Measurements from ENCODE around the gene FER. TPM values are rescaled to one million over a fixed set of nuclear protein-coding genes. Genes with fewer than 3 reads are reported as not detected.

Gene FER
- total and polyA plus RNA-seq, 10 of the 15 experiments (the other 5 are each of a cell fraction or from before 2014, with no cell fraction given): 4.4 to 19.1 (median 9.6) TPM

DNA sequence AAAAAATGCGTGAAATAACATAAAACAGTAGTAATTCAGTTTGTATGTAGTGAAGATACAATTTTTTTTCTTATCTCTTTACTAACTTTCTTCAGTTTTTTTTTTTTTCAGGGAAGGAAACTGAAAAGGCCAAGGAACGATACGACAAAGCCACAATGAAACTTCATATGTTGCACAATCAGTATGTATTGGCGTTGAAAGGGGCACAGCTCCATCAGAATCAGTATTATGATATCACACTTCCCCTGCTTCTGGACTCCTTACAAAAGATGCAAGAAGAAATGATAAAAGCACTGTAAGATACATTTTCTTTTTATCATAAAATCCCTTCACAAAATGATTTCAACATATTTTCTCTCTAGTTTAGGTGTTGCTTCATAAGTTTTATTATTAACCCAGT, 120.0 kb downstream of the FER start (continued):
- no peak for TF ChIP-seq CBX5 (IDR thresholded peaks at IDR 0.05; ENCODE audit: low read depth)

GRCh38 chr5:108869066-108869465, 121.4 kb downstream of the FER start:
- no peak for ATAC-seq

DNA sequence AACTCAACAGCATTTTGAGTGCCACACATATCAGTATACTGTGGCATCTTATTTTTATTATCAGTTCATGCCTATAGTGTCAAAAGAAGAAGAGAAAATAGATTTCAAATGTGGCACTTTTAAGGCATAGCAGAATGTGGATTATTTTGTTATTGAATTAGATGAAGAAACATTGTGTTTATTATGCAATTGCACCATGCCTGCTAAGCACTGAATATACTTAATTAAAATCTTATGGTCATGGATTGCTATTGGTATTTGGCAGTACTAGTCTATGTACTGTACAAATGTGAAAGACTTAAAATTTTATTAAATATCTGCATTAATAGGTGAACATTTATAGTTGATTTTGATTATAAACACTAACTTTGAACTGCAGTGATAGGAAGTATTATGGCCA, 128.8 kb downstream of the FER start:
- H2AFZ ChIP-seq (ENCODE audit: control insufficient read depth, low read depth, low read length): no peak overlapping the region
- ATAC-seq: no peak
- no peak for TF ChIP-seq EP300 (IDR thresholded peaks at IDR 0.05; ENCODE audit: borderline replicate concordance in 1 of 2, control insufficient read depth in 1 of 2, low read depth in 2 of 2, low read length in 2 of 2)
- TF ChIP-seq, protein P1, sequence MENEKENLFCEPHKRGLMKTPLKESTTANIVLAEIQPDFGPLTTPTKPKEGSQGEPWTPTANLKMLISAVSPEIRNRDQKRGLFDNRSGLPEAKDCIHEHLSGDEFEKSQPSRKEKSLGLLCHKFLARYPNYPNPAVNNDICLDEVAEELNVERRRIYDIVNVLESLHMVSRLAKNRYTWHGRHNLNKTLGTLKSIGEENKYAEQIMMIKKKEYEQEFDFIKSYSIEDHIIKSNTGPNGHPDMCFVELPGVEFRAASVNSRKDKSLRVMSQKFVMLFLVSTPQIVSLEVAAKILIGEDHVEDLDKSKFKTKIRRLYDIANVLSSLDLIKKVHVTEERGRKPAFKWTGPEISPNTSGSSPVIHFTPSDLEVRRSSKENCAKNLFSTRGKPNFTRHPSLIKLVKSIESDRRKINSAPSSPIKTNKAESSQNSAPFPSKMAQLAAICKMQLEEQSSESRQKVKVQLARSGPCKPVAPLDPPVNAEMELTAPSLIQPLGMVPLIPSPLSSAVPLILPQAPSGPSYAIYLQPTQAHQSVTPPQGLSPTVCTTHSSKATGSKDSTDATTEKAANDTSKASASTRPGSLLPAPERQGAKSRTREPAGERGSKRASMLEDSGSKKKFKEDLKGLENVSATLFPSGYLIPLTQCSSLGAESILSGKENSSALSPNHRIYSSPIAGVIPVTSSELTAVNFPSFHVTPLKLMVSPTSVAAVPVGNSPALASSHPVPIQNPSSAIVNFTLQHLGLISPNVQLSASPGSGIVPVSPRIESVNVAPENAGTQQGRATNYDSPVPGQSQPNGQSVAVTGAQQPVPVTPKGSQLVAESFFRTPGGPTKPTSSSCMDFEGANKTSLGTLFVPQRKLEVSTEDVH (IDR thresholded peaks at IDR 0.05; ENCODE audit: low read depth, partially characterized antibody): no peak
- no peak for TF ChIP-seq MYB (IDR thresholded peaks at IDR 0.05; ENCODE audit: borderline replicate concordance, low read depth, low read length)
- TF ChIP-seq NBN (IDR thresholded peaks at IDR 0.05): no peak
- no peak for TF ChIP-seq CREB1 (IDR thresholded peaks at IDR 0.05; ENCODE audit: low read depth)
- no peak for TF ChIP-seq ZZZ3 (IDR thresholded peaks at IDR 0.05; ENCODE audit: control insufficient read depth, insufficient read length, low read depth)
- no peak for TF ChIP-seq SUZ12 (IDR thresholded peaks at IDR 0.05; ENCODE audit: unreplicated experiment)
- TF ChIP-seq POU2F2 (IDR thresholded peaks at IDR 0.05; ENCODE audit: borderline replicate concordance, low read depth, low read length): no peak
- no peak for TF ChIP-seq RB1 (IDR thresholded peaks at IDR 0.05; ENCODE audit: borderline replicate concordance)
- no peak for TF ChIP-seq SIX5 (IDR thresholded peaks at IDR 0.05; ENCODE audit: low read depth, low read length, severe bottlenecking)
- TF ChIP-seq SMAD5 (IDR thresholded peaks at IDR 0.05; ENCODE audit: low read depth): no peak
- TF ChIP-seq LARP7 (IDR thresholded peaks at IDR 0.05): no peak
- intact Hi-C loops (cut with micrococcal nuclease; ENCODE audit: unreplicated experiment) (no loop called here), in situ Hi-C loops (cut with MboI) (no loop called here)
- ChIA-PET CTCF (no interaction called here), RAD21 (ENCODE audit: unreplicated experiment) (no interaction called here), SMC1A (ENCODE audit: uncharacterized antibody, unreplicated experiment) (no interaction called here), POLR2A (no interaction called here)
- no peak overlapping the region for H3K4me2 ChIP-seq (ENCODE audit: control insufficient read depth, insufficient read depth)
- H3K27ac ChIP-seq (ENCODE audit: control insufficient read depth, insufficient read depth): no peak overlapping the region
- BruUV-seq (replicated peaks): no TSS peak
- H3K27me3 ChIP-seq (replicated peaks in 1 of 2; ENCODE audit: control insufficient read depth in 2 of 2, insufficient read depth in 2 of 2, low read length in 1 of 2): no peaks in the 10 kb centered on the region
- no peak overlapping the region for H3K4me3 ChIP-seq
- H4K20me1 ChIP-seq (ENCODE audit: control insufficient read depth, insufficient read depth): no peaks in the 10 kb centered on the region
- no peaks in the 10 kb centered on the region for H3K4me1 ChIP-seq (ENCODE audit: control insufficient read depth, insufficient read depth, low read length)
- no peak for DNase-seq (ENCODE audit: low read depth, low spot score)
- FAIRE-seq: no peak
- no peaks in the 10 kb centered on the region for H3K36me3 ChIP-seq (ENCODE audit: control insufficient read depth in 2 of 2, insufficient read depth in 2 of 2, low read length in 1 of 2)
- no peaks in the 10 kb centered on the region for H3K79me2 ChIP-seq (ENCODE audit: control insufficient read depth, insufficient read depth, low read length)
- no peak overlapping the region for H3K9ac ChIP-seq (ENCODE audit: control insufficient read depth, insufficient read depth, low read length)
- peaks cover 2% of the 10 kb centered on the region; the same call in 1 of the 3 replicates for H3K9me3 ChIP-seq (replicated peaks; ENCODE audit: control insufficient read depth, insufficient read depth, low read length)

More at GRCh38 chr5:108869066-108869465, 121.4 kb downstream of the FER start:
- H4K20me1 ChIP-seq (ENCODE audit: control insufficient read depth, insufficient read depth): no peaks in the 10 kb centered on the region
- SMC1A ChIA-PET (ENCODE audit: uncharacterized antibody, unreplicated experiment): interaction anchor here (1.0 kb wide), 1 partner anchor 50 kb away, joined by 3 read pairs; no protein-coding TSS in a partner anchor
- H3K4me3 ChIP-seq: no peak overlapping the region
- in situ Hi-C loops (cut with MboI) (no loop called here), intact Hi-C loops (cut with micrococcal nuclease; ENCODE audit: unreplicated experiment) (no loop called here)
- no peaks in the 10 kb centered on the region for H3K27me3 ChIP-seq (replicated peaks in 1 of 2; ENCODE audit: control insufficient read depth in 2 of 2, insufficient read depth in 2 of 2, low read length in 1 of 2)
- TF ChIP-seq ZNF207 (IDR thresholded peaks at IDR 0.05; ENCODE audit: borderline replicate concordance): no peak
- no peak for TF ChIP-seq FOS (IDR thresholded peaks at IDR 0.05; ENCODE audit: borderline replicate concordance, extremely low read depth, insufficient read length)
- TF ChIP-seq ESRRA (IDR thresholded peaks at IDR 0.05; ENCODE audit: low read length): no peak
- TF ChIP-seq GABPA (IDR thresholded peaks at IDR 0.05; ENCODE audit: low read depth): no peak
- TF ChIP-seq NBN (IDR thresholded peaks at IDR 0.05): no peak
- H3K4me2 ChIP-seq (ENCODE audit: control insufficient read depth, insufficient read depth): no peak overlapping the region
- no peak overlapping the region for H3K9ac ChIP-seq (ENCODE audit: control insufficient read depth, insufficient read depth, low read length)
- H3K4me1 ChIP-seq (ENCODE audit: control insufficient read depth, insufficient read depth, low read length): no peaks in the 10 kb centered on the region
- RAD21 ChIA-PET (ENCODE audit: unreplicated experiment): no interaction called here
- H3K9me3 ChIP-seq (replicated peaks; ENCODE audit: control insufficient read depth, insufficient read depth, low read length): no peaks in the 10 kb centered on the region; the same call in 2 of the 3 replicates
- DNase-seq (ENCODE audit: low read depth, low spot score) (no peak), FAIRE-seq (no peak)
- POLR2A ChIA-PET: no interaction called here
- H3K27ac ChIP-seq (ENCODE audit: control insufficient read depth, insufficient read depth): no peak overlapping the region
- no peak overlapping the region for H2AFZ ChIP-seq (ENCODE audit: control insufficient read depth, low read depth, low read length)
- CTCF ChIA-PET: no interaction called here
- no TSS peak for BruUV-seq (replicated peaks)
- no peaks in the 10 kb centered on the region for H3K36me3 ChIP-seq (ENCODE audit: control insufficient read depth in 2 of 2, insufficient read depth in 2 of 2, low read length in 1 of 2)
- H3K79me2 ChIP-seq (ENCODE audit: control insufficient read depth, insufficient read depth, low read length): no peaks in the 10 kb centered on the region
- 100% methylated on average over 1 of the region's 1 CpG for WGBS (ENCODE audit: insufficient coverage, insufficient replicate concordance, low lambda C conversion rate, missing lambda C conversion rate)
